Stimulated activated naive CD8-positive, alpha-beta T cell treated with anti-CD3 and anti-CD28 coated beads, Interleukin-15, amount 100 ng/mL, for 72 hours (primary cell): Measurements from ENCODE around the gene ZNF830.

Source experiments
- ATAC-seq: fragments of 150-1000 bp; cut with Tn5 transposase; 2 replicates; pipeline ENCODE4 v1.10.0; 2021; ENCODE audit warnings: mild to moderate bottlenecking, moderate library complexity
- DNase-seq, 2 donors: peaks; one replicate each; pipeline ENCODE4 v3.0.0; 2021 to 2022
- H3K27ac Mint-ChIP-seq, 2 donors: one replicate each; pipeline ENCODE4 v1.8.0; 2022; ENCODE audit warnings: mild to moderate bottlenecking in 2 of 2, mixed read lengths in 2 of 2, moderate library complexity in 2 of 2
- H3K27me3 Mint-ChIP-seq: one replicate; pipeline ENCODE4 v1.8.0; 2022; ENCODE audit warnings: mixed read lengths
- H3K4me1 Mint-ChIP-seq: one replicate; pipeline ENCODE4 v1.8.0; 2022; ENCODE audit warnings: mild to moderate bottlenecking, mixed read lengths
- H3K4me3 Mint-ChIP-seq, 2 donors: one replicate each; pipeline ENCODE4 v1.8.0; 2022; ENCODE audit warnings: mild to moderate bottlenecking in 2 of 2, mixed read lengths in 2 of 2, moderate library complexity in 1 of 2
- H3K9me3 Mint-ChIP-seq, 2 donors: one replicate each; pipeline ENCODE4 v1.8.0; 2022; ENCODE audit warnings: mixed read lengths in 2 of 2

Gene ZNF830

DNA sequence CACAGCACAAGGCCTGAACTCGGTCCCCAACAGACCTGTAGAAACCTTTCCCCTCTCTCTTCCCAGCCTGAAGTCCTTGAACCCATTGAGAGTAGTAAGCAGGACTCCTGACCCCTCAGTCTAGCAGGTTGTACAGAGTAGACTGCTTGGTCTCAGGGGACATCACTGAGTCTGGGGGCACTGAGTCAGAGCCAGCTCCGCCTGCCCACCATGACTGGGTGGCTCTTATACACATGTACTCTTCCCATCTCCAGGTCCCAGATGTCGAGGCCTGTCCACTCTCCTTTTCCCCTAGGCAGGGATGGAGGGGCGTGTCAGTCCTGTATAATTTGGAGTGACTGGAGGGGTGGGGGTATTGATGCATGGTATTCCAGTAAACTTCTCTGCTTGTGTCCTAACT is 42.4 kb downstream of the ZNF830 start:
- Mint-ChIP-seq H3K27me3 (no peaks in the 10 kb centered on the region), H3K9me3 (no peaks in the 10 kb centered on the region), H3K4me3 (no peak overlapping the region), H3K4me1 (peaks cover 7% of the 10 kb centered on the region), H3K27ac (peak overlapping the region; percentile 25 to 88)
- DNase-seq (no peak), ATAC-seq (no peak)

DNA sequence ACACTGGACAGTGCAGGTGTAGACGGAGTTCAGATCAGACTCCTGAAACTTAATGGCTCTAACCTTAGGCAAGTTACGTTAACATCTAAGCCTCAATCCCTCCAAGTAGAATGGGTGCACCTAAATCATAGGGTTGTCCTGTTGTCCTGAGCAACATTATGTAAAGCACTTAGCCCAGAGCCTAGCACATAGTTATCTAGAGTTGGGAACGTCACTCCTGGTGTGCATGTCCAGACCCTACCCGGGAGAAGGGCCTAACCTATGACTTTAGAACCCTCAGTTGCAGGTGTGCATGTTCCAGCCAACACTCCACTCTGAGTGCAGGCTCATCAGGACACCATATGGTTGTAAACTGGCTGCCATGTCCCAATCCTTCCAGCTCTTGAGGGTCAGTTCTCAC is 45.0 kb downstream of the ZNF830 start:
- Mint-ChIP-seq H3K27me3 (no peaks in the 10 kb centered on the region), H3K9me3 (no peaks in the 10 kb centered on the region), H3K4me3 (no peak overlapping the region), H3K4me1 (peaks cover 7% of the 10 kb centered on the region), H3K27ac (no peak overlapping the region)
- ATAC-seq (no peak), DNase-seq (no peak)

DNA sequence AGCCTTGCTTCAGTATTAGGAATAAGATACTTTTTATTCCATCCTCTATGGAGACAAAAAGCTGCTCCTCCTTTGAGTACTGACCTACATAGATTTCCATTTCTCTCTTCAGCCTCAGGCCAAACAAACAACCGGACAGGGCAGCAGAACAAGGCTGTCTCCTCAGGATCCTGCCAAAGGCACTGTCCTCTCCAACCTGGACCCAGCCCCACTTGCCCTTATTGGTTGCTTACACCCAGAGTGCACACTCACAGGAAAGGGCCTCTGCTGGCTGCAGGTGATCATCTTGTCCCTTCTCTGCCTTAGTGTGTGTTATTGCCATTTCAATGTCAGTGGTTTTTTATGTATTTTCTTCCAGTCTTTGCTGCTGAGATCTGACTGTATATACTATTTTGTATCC is 45.6 kb downstream of the ZNF830 start:
- no peaks in the 10 kb centered on the region for H3K9me3 Mint-ChIP-seq
- no peak for ATAC-seq
- H3K4me1 Mint-ChIP-seq = peaks cover 7% of the 10 kb centered on the region
- H3K4me3 Mint-ChIP-seq = no peak overlapping the region
- DNase-seq = no peak
- peak overlapping the region in 1 of 2 donors; percentile 4 for H3K27ac Mint-ChIP-seq
- no peaks in the 10 kb centered on the region for H3K27me3 Mint-ChIP-seq

DNA sequence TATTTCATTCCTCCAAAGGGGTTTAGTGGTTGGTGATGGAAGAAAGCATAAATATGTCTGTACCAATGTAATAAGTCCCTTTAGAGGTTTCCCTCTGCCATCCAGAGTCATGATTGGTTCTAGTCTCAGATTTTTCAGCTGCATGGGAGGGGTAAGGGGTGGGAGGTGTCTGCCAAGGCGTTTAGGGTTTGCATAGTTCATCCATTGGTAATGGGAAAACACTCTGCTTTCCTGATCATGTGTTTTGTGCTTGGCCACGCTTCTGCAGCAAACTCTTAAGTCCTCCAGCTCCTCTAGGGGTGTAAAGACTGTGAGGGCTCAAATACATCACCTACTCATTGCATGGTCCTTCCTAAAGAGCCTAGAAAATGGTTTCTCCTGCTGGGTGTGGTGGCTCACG is 48.8 kb downstream of the ZNF830 start:
- Mint-ChIP-seq H3K9me3 (no peaks in the 10 kb centered on the region), H3K4me1 (peaks cover 7% of the 10 kb centered on the region), H3K27me3 (no peaks in the 10 kb centered on the region), H3K27ac (no peak overlapping the region), H3K4me3 (no peak overlapping the region)
- DNase-seq (no peak), ATAC-seq (no peak)

DNA sequence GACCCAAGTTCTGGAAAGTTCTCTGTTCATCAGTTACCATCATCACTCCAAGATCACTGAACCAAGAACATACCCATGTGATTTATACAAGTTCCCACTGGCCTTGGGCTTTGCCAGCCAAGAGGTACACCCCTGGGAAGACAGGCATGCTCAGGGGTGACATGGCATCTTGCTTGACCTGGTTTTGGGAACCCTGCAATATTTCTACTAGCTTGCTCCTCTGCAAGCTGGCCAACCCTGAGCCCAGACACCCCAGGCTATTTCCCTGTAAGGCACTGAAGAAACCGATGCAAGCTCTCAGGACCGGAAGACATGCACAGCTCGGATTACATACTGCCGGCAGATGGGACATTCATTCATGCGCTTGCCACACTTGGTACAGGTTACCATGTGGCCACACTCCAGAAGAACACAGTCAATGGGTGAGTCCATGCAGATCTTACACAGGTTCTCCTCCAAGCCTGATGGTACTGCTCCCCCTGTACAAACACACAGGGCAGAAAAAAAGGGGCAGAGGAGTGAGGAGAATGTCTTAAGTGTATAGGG is 50.4 kb downstream of the ZNF830 start:
- DNase-seq (no peak), ATAC-seq (no peak)
- no peaks in the 10 kb centered on the region for H3K9me3 Mint-ChIP-seq
- no peak overlapping the region for H3K4me3 Mint-ChIP-seq
- peaks cover 7% of the 10 kb centered on the region for H3K4me1 Mint-ChIP-seq
- H3K27me3 Mint-ChIP-seq = no peaks in the 10 kb centered on the region
- peak overlapping the region in 1 of 2 donors; percentile 7 for H3K27ac Mint-ChIP-seq
